HFF-Myc (cell line): Measurements from ENCODE around the gene RFESD.

ENCODE experiments used
- DNase-seq: peaks from one replicate; pipeline ENCODE4 v3.0.0-alpha.2; 2011; ENCODE audit warnings: low read depth; ENCODE audit errors: extremely low read depth
- H3K4me3 ChIP-seq: replicated peaks from 2 replicates; pipeline ENCODE4 v1.5.1; 2011; ENCODE audit warnings: low read depth, mild to moderate bottlenecking, control low read depth, low read length
- CTCF ChIP-seq: IDR thresholded peaks from 2 replicates; pipeline ENCODE4 v1.5.1; 2012; ENCODE audit warnings: mild to moderate bottlenecking, low read depth, low read length, control low read depth; ENCODE audit errors: missing control alignments

The RFESD gene

GRCh38 chr5:95707055-95707454 lies 60.5 kb downstream of the RFESD start:
- no peak overlapping the region for H3K4me3 ChIP-seq
- TF ChIP-seq CTCF = no peak
- DNase-seq = no peak
